Kidney epithelial cell (primary cell): ENCODE measurements around the gene TNPO1. TPM values are rescaled to one million over a fixed set of nuclear protein-coding genes. Genes with fewer than 3 reads are reported as not detected.
"Not testable (repeated sequence)": the region's sequence is repeated elsewhere in the genome, so short reads cannot be mapped to it uniquely, and the experiment has no call there.

Source experiments
- DNase-seq: peaks from one replicate; pipeline ENCODE4 v3.0.0-alpha.2; 2010; ENCODE audit warnings: low read depth
- H3K27me3 ChIP-seq: 2 replicates; pipeline ENCODE4 v1.6.0; 2011; ENCODE audit warnings: low read length; ENCODE audit not compliant: control insufficient read depth, insufficient read depth
- H3K36me3 ChIP-seq: 2 replicates; pipeline ENCODE4 v1.5.1; 2011; ENCODE audit warnings: low read length; ENCODE audit not compliant: control insufficient read depth, insufficient read depth
- H3K4me3 ChIP-seq: 2 replicates; pipeline ENCODE4 v1.5.1; 2011; ENCODE audit warnings: low read depth, mild to moderate bottlenecking, control low read depth, low read length
- total RNA-seq: library from RNA; depleted of rRNA; stranded (reverse); fragments of >200 nt; gene quantifications from 2 replicates; pipeline ENCODE4 v1.2.3, GENCODE V29; 2015
- TF ChIP-seq, protein P1 (sequence below): IDR thresholded peaks from 2 replicates; pipeline ENCODE4 v1.5.1; 2011; ENCODE audit warnings: mild to moderate bottlenecking, moderate library complexity, low read length, control low read depth, inconsistent platforms; ENCODE audit not compliant: insufficient read depth, poor library complexity, severe bottlenecking

The TNPO1 gene
- total RNA-seq, 1 donor from 2014 or later, result 118 TPM

DNA sequence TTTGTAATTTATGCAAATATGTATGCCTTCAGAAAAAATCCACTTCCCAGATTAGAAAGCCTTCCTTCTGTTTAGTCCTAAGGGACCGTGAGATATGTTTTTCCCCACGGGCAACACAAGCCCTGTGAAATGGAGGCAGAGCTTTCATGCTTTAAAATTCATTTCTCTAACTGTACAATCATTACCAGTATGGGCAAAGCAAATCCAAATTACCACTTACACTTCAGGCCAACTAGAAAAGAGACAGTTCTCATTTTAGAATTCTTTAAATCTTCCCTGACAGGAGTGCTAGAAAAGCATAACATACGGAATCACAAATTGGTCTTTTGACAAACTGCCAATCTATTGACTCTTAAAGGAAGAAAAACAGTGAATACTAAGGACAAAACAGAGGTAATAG, 20.5 kb upstream of the TNPO1 start:
- no peaks in the 10 kb centered on the region for H3K36me3 ChIP-seq
- TF ChIP-seq, protein P1, sequence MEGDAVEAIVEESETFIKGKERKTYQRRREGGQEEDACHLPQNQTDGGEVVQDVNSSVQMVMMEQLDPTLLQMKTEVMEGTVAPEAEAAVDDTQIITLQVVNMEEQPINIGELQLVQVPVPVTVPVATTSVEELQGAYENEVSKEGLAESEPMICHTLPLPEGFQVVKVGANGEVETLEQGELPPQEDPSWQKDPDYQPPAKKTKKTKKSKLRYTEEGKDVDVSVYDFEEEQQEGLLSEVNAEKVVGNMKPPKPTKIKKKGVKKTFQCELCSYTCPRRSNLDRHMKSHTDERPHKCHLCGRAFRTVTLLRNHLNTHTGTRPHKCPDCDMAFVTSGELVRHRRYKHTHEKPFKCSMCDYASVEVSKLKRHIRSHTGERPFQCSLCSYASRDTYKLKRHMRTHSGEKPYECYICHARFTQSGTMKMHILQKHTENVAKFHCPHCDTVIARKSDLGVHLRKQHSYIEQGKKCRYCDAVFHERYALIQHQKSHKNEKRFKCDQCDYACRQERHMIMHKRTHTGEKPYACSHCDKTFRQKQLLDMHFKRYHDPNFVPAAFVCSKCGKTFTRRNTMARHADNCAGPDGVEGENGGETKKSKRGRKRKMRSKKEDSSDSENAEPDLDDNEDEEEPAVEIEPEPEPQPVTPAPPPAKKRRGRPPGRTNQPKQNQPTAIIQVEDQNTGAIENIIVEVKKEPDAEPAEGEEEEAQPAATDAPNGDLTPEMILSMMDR, result no peak
- H3K27me3 ChIP-seq, result no peaks in the 10 kb centered on the region
- no peak for DNase-seq
- H3K4me3 ChIP-seq, result no peak overlapping the region

DNA sequence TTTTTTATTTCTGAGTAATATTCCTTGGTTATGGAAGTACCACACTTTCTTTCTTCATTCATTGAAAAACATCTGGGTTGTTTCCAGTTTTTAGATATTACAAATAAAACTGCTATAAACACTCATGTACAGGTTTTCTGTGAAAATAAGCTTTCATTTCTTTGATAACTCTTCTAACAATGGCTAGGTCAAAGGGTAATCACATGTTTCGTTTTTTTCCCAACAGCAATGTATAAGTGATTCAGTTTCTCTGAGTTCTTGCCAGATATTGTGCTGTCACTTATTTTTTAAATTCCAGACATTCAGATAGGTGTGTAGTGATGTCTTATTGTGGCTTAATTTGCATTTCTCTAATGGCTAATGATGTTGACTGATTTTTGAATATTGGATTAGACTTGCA, 16.7 kb upstream of the TNPO1 start:
- Histone ChIP-seq H3K27me3 (no peaks in the 10 kb centered on the region), H3K36me3 (no peaks in the 10 kb centered on the region), H3K4me3 (no peak overlapping the region)
- no peak for DNase-seq
- TF ChIP-seq, protein P1, result no peak

DNA sequence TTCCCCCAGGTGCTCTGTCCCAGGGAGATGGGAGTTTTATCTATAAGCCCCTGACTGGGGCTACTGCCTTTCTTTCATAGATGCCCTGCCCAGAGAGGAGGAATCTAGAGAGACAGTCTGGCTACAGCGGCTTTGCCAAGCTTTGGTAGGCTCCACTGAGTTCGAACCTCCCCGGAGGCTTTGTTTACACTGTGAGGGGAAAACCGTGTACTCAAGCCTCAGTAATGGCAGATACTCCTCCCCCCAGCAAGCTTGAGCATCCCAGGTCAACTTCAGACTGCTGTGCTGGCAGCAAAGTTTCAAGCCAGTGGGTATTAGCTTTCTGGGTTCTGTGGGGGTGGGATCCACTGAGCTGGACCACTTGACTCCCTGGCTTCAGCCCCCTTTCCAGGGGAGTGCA, 7.8 kb upstream of the TNPO1 start:
- H3K27me3 ChIP-seq, H3K4me3 ChIP-seq, DNase-seq, H3K36me3 ChIP-seq: not testable (repeated sequence)

DNA sequence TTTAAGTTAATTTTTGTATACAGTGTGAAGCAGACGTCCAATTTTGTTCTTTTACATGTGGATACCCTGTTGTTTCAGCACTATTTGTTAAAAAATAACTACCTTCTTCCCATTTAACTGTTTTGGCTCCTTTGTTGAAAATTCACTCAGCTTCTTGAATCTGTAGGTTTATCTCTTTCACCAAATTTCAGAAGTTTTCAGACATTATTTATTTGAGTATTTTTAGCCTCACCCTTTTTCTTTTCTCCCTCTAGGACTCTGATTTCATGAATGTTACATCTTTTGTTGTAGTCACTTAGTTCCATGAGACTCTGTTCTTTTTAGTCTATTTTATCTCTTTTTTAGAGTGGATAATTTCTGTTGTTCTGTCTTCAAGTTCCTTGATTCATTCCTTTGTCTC, 4.6 kb upstream of the TNPO1 start:
- TF ChIP-seq, protein P1, result no peak
- no peaks in the 10 kb centered on the region for H3K36me3 ChIP-seq
- DNase-seq, result no peak
- no peak overlapping the region for H3K4me3 ChIP-seq
- H3K27me3 ChIP-seq, result no peaks in the 10 kb centered on the region

DNA sequence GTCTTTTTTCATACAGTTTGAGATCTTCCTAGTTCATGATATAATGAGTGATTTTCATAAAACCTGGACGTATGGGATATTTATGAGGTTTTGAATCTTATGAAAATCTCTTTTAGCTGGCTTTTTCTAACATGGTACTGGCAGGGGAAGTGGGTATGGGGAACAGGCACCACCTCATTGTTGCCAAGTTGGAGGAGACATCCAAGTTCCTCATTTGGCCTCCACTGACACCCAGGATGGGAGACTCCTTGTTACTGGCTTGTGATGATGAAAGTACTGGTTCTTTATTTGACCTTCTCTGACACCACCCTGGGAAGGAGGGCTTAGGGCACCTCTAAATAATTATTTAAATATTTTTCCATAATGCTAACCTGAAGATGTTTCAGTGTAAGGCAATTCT, 4.0 kb upstream of the TNPO1 start:
- TF ChIP-seq, protein P1, result no peak
- H3K36me3 ChIP-seq, result no peaks in the 10 kb centered on the region
- no peak for DNase-seq
- H3K27me3 ChIP-seq, result no peaks in the 10 kb centered on the region
- H3K4me3 ChIP-seq, result no peak overlapping the region

DNA sequence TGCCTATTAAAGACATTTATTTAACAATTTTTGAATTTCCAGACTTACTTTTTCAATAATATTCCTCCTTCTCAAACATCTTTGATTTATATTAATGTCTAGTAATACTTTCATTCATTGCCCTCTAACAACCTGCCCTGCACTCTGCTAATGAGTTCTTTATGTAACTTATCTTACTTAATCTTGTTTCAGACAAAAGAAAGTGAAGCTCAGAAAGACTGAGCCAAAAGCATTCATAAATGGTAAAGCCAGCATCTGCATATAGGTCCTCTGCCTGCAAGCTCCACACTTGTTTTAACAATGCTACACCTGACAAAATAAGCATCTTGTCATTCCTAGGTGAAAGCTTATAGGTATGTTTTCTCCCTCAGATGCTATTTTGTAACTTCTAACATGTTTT, 2.4 kb upstream of the TNPO1 start:
- no peak overlapping the region for H3K4me3 ChIP-seq
- H3K27me3 ChIP-seq, result no peaks in the 10 kb centered on the region
- TF ChIP-seq, protein P1, result no peak
- no peak for DNase-seq
- no peaks in the 10 kb centered on the region for H3K36me3 ChIP-seq
